Subcutaneous adipose tissue (tissue), 4 donors: Measurements from ENCODE around the gene SLC35F6. TPM values are rescaled to one million over a fixed set of nuclear protein-coding genes. Genes with fewer than 3 reads are reported as not detected.

Source experiments
- total RNA-seq, 4 donors: library from RNA; depleted of rRNA; stranded (reverse); fragments of >200 nt; gene quantifications; one replicate each; pipeline ENCODE4 v1.1.0, GENCODE V29; 2016
- TF ChIP-seq, protein P1 (sequence below): fragments of 450-650 bp; IDR thresholded peaks from one replicate; pipeline ENCODE4 v1.5.1; 2016; ENCODE audit warnings: low read depth, mild to moderate bottlenecking, control low read depth, antibody characterized with exemption, moderate library complexity

The SLC35F6 gene
- total RNA-seq, 4 donors from 2014 or later, result 49.5 to 63.1 (median 51.7) TPM

DNA sequence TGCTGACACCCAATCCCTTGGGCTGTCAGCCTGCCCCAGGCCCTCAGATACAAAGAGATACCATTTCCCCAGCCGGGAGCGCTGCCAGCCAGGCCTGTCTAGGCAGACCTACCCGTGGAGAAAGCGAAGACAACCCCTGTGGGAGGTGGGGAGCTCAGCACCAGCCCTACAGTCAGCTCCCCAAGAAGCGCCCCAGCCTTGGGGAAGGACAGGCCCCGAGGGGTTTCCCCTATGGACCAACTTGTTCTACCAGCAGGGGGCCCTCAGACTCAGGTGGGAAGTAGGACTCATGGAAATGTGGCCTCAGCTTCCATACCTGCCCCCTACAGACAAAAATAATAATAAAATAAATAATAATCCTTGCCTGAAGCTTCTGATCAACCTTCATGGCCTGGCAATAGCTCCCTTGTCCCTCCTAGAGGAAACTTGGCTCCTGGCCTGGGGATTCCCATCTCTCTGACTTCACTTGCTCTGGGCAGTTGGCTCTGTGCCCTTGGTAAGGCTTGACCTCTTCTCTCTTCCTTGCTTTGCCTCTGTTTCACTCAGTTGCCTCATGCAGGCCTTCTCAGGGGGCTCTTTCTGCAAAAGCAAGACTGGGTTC is 7.0 kb downstream of the SLC35F6 start:
- TF ChIP-seq, protein P1, sequence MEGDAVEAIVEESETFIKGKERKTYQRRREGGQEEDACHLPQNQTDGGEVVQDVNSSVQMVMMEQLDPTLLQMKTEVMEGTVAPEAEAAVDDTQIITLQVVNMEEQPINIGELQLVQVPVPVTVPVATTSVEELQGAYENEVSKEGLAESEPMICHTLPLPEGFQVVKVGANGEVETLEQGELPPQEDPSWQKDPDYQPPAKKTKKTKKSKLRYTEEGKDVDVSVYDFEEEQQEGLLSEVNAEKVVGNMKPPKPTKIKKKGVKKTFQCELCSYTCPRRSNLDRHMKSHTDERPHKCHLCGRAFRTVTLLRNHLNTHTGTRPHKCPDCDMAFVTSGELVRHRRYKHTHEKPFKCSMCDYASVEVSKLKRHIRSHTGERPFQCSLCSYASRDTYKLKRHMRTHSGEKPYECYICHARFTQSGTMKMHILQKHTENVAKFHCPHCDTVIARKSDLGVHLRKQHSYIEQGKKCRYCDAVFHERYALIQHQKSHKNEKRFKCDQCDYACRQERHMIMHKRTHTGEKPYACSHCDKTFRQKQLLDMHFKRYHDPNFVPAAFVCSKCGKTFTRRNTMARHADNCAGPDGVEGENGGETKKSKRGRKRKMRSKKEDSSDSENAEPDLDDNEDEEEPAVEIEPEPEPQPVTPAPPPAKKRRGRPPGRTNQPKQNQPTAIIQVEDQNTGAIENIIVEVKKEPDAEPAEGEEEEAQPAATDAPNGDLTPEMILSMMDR, result no peak

DNA sequence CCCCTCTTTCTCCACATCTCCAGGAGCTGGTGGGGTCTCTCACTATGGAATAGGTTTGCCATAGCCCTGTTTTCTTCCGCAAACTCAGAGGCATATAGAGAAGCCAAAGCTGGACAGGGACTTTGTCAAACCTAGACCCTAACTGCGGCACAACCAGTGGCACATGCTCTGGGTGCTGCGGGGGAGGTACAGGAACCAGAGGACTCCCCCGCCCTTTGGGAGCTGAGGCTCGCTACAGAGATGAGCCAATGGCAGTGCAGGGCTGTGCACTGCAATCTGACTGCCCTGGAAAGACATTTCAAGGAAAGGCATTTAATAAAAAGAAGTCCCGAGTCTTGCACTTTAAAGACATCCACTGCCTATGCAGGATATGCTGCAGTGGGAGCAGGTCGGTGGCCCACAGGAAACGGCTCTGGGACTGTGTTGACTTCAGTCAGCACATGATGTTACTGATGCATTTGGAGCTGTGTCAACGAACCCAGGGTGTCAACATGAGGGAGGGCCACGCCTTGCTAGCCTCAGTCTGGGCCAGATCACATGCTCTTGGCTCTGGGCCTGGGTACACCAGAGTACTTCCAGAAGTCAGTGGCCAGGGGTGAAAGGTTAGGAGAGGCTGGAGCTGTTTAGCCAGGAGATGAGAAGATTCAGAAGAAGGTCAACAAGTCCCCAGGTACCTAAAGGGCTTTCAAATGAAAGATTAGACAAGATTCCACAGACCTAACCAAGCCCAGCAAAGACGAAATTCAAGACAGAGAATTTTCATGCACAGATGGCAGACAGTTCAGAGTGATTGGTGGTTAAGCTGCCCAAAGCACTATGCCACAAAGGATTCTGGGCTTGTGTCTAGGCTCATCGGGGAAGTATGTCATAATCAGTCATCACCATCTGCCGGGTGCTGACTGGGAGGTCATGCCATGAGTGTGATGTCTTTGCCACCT is 8.2 kb downstream of the SLC35F6 start:
- TF ChIP-seq, protein P1, result no peak

DNA sequence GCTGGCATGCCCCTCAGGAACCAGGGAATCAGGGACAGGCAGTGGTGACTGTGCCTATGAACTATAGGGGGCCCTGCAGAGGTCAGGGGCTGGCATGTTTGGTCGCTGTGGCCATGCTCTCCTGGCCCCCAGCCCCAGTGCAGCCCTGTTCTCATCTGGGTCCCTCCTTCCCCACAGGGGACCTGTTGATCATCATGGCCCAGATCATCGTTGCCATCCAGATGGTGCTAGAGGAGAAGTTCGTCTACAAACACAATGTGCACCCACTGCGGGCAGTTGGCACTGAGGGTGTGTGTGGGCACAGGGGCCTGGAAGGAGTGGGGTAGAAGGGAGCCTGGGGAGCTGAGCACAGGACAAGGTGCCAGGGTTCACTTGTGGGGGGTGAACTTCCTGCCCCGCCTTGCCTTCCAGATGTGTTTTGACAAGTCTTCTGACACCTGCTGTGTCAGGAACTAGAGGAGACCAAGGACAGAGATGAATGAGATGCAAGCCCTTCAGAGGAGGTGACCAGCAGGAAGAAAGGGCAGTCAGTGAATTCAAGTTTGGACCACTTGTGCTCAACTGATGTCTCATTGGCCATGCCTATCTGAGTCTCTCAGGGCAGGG is 12.2 kb downstream of the SLC35F6 start:
- TF ChIP-seq, protein P1, result no peak

DNA sequence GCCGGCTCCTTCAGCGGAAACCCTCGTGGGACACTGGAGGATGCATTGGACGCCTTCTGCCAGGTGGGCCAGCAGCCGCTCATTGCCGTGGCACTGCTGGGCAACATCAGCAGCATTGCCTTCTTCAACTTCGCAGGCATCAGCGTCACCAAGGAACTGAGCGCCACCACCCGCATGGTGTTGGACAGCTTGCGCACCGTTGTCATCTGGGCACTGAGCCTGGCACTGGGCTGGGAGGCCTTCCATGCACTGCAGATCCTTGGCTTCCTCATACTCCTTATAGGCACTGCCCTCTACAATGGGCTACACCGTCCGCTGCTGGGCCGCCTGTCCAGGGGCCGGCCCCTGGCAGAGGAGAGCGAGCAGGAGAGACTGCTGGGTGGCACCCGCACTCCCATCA is 14.0 kb downstream of the SLC35F6 start:
- TF ChIP-seq, protein P1, result no peak

DNA sequence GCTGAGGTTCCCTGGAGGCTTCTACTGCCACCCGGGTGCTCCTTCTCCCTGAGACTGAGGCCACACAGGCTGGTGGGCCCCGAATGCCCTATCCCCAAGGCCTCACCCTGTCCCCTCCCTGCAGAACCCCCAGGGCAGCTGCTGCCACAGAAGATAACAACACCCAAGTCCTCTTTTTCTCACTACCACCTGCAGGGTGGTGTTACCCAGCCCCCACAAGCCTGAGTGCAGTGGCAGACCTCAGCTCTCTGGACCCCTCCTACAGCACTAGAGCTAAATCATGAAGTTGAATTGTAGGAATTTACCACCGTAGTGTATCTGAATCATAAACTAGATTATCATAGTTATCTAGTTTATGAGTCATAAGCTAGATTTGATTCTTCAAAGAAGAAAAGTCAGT is 14.4 kb downstream of the SLC35F6 start:
- TF ChIP-seq, protein P1, result no peak

DNA sequence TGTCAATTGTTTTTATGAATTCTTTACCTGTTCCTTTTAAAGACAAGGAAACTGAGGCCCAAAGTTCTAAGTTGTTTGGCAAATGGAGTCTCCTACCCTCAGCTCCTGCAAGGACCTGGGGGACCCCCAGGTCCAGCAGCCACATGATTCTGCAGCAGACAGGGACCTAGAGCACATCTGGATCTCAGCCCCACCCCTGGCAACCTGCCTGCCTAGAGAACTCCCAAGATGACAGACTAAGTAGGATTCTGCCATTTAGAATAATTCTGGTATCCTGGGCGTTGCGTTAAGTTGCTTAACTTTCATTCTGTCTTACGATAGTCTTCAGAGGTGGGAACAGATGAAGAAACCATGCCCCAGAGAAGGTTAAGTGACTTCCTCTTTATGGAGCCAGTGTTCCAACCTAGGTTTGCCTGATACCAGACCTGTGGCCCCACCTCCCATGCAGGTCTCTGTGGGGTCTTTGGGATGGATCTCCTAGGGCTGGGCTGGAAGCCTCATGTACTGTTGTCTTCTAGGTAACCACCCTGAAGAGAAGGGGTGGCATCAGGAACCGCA is 16.2 kb downstream of the SLC35F6 start:
- TF ChIP-seq, protein P1, result no peak
